Panc1 (cell line): Measurements from ENCODE around the gene PC. TPM values are rescaled to one million over a fixed set of nuclear protein-coding genes. Genes with fewer than 3 reads are reported as not detected.

Experiments
- ATAC-seq: fragments of 200-7000 bp; cut with Tn5 transposase; 2 replicates; pipeline ENCODE4 v1.9.1; 2020; ENCODE audit warnings: mild to moderate bottlenecking, moderate library complexity
- BruUV-seq: library from RNA; stranded (reverse); fragments of 400-500 nt; replicated peaks from 2 replicates; lab custom pipeline; 2021; lab: Mats Ljungman, UMichigan
- CTCF ChIA-PET: fragments of 300-600 bp; sonication (Branson Sonifier 250); formaldehyde crosslinking; loops from one replicate; lab custom pipeline; 2022; ENCODE audit warnings: antibody characterized with exemption; lab: Charles Lee
- POLR2A ChIA-PET: fragments of 300-600 bp; sonication (Branson Sonifier 250); formaldehyde crosslinking; loops from one replicate; lab custom pipeline; 2022; ENCODE audit warnings: antibody characterized with exemption; lab: Charles Lee
- DNase-seq: peaks from one replicate; pipeline ENCODE4 v3.0.0-alpha.2; 2010; ENCODE audit warnings: low read depth, low spot score
- H3K27ac ChIP-seq: 2 replicates; pipeline ENCODE4 v1.5.1; 2011; ENCODE audit warnings: mild to moderate bottlenecking, low read length, inconsistent platforms
- H3K27me3 ChIP-seq: fragments of 200-500 bp; sonication (Bioruptor generic); 2 replicates; pipeline ENCODE4 v1.6.0; 2014; ENCODE audit warnings: low read length, inconsistent platforms; ENCODE audit not compliant: control insufficient read depth, insufficient read depth
- H3K36me3 ChIP-seq: fragments of 200-500 bp; sonication (Bioruptor generic); 2 replicates; pipeline ENCODE4 v1.5.1; 2014; ENCODE audit warnings: inconsistent platforms, mild to moderate bottlenecking, low read length, moderate library complexity; ENCODE audit not compliant: control insufficient read depth, insufficient read depth
- H3K4me1 ChIP-seq: 2 replicates; pipeline ENCODE4 v1.5.1; 2011; ENCODE audit warnings: inconsistent platforms, mild to moderate bottlenecking, low read length, moderate library complexity; ENCODE audit not compliant: control insufficient read depth, insufficient read depth
- H3K4me3 ChIP-seq, 2 experiments: 2 replicates each; pipeline ENCODE4 v1.5.1; 2011 to 2012; ENCODE audit warnings: low read depth in 2 of 2, low read length in 2 of 2, mild to moderate bottlenecking in 2 of 2, inconsistent platforms in 1 of 2, moderate library complexity in 1 of 2
- H3K9me3 ChIP-seq: fragments of 200-500 bp; sonication (Bioruptor generic); 2 replicates; pipeline ENCODE4 v1.5.1; 2014; ENCODE audit warnings: low read depth, mild to moderate bottlenecking, inconsistent platforms, low read length, moderate library complexity; ENCODE audit not compliant: control insufficient read depth, insufficient read depth
- POLR2AphosphoS5 ChIP-seq: IDR thresholded peaks from 2 replicates; pipeline ENCODE4 v1.6.1; 2012; ENCODE audit warnings: mild to moderate bottlenecking, low read depth, low read length, moderate library complexity
- REST ChIP-seq, 2 experiments: IDR thresholded peaks; 2 replicates each; pipeline ENCODE4 v1.6.1; 2011 to 2012; ENCODE audit warnings: low read depth in 2 of 2, control low read depth in 1 of 2, low read length in 1 of 2, mild to moderate bottlenecking in 1 of 2, moderate library complexity in 1 of 2; ENCODE audit not compliant: insufficient read depth in 1 of 2
- SIN3A ChIP-seq: IDR thresholded peaks from 2 replicates; pipeline ENCODE4 v1.6.1; 2012; ENCODE audit warnings: low read depth, mild to moderate bottlenecking, low read length, moderate library complexity, borderline replicate concordance; ENCODE audit not compliant: insufficient read depth
- TCF7L2 ChIP-seq: IDR thresholded peaks from 2 replicates; pipeline ENCODE4 v1.6.1; 2011; ENCODE audit warnings: mild to moderate bottlenecking, low read depth, low read length, inconsistent platforms
- in situ Hi-C: cut with HindIII; loops from 2 replicates; pipeline ENCODE4 v1.10.0; 2016; ENCODE audit warnings: low sequenced_read_pairs, low pct_unique_long_range_greater_than_20kb
- intact Hi-C: fragments of 100-400 bp; cut with micrococcal nuclease; formaldehyde crosslinking; loops from one replicate; pipeline ENCODE4 v1.10.0; 2022; ENCODE audit not compliant: unreplicated experiment
- total RNA-seq: library from RNA; stranded (reverse); gene quantifications from one replicate; pipeline ENCODE4 v1.2.1, GENCODE V29; 2021; ENCODE audit not compliant: unreplicated experiment
- TF ChIP-seq, protein P1 (sequence below): fragments of 450-650 bp; IDR thresholded peaks from 2 replicates; pipeline ENCODE4 v1.5.1; 2017; ENCODE audit warnings: mild to moderate bottlenecking

Gene PC
- total RNA-seq, 1 experiment from 2014 or later: 12.8 TPM

GRCh38 chr11:66976028-66976467, 17.9 kb upstream of the PC start:
- DNase-seq (no peak), ATAC-seq (peak; percentile 13; the same call in 1 of the 2 replicates)
- no peak overlapping the region for H3K4me3 ChIP-seq
- H3K4me1 ChIP-seq: peaks cover 12% of the 10 kb centered on the region
- intact Hi-C loops (no loop called here), in situ Hi-C loops (no loop called here)
- TF ChIP-seq REST (IDR thresholded peaks at IDR 0.05; ENCODE audit: insufficient read depth in 1 of 2, low read depth in 2 of 2, low read length in 1 of 2) (no peak), POLR2AphosphoS5 (no peak), TCF7L2 (no peak), SIN3A (no peak)
- TF ChIP-seq, protein P1, sequence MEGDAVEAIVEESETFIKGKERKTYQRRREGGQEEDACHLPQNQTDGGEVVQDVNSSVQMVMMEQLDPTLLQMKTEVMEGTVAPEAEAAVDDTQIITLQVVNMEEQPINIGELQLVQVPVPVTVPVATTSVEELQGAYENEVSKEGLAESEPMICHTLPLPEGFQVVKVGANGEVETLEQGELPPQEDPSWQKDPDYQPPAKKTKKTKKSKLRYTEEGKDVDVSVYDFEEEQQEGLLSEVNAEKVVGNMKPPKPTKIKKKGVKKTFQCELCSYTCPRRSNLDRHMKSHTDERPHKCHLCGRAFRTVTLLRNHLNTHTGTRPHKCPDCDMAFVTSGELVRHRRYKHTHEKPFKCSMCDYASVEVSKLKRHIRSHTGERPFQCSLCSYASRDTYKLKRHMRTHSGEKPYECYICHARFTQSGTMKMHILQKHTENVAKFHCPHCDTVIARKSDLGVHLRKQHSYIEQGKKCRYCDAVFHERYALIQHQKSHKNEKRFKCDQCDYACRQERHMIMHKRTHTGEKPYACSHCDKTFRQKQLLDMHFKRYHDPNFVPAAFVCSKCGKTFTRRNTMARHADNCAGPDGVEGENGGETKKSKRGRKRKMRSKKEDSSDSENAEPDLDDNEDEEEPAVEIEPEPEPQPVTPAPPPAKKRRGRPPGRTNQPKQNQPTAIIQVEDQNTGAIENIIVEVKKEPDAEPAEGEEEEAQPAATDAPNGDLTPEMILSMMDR: no peak; the same call in 1 of the 2 replicates
- H3K9me3 ChIP-seq: no peaks in the 10 kb centered on the region; the same call in 1 of the 2 replicates
- BruUV-seq: no TSS peak
- no peak overlapping the region for H3K27ac ChIP-seq
- no peaks in the 10 kb centered on the region for H3K36me3 ChIP-seq
- H3K27me3 ChIP-seq: no peaks in the 10 kb centered on the region
- POLR2A ChIA-PET: no interaction called here
- CTCF ChIA-PET: interaction anchor here (0.5 to 1.6 kb wide), 7 partner anchors 11 to 340 kb away, joined by 3 to 7 read pairs (median 4); no protein-coding TSS in a partner anchor

DNA sequence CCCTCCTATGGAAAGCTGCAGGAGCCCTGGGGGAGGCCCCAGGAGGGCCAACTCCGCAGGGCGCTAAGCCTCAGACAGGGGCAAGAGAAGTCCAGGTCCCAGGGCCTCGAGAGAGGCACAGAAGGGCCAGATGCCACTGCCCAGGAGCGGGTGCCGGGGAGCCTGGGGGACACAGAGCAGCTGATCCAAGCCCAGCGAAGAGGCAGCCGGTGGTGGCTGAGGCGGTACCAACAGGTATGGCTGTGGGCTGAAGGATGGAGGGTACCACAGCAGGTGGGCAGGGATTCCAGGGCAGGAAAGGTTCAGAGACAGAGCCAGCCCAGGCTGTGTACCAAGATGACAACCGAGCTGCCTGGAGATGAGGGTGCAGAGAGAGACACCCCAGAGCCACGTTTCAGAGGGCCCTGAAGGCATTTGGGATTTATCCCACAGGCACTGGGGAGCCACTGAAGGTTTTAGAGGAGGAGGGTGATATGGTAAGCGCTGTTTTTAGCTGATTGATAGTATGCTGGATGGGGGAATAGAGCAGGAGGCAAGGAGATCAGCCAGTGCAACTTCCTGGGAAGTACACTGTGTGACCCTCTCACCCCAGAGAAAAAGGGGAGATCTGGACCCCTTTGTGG, 17.3 kb upstream of the PC start:
- Histone ChIP-seq H3K9me3 (no peaks in the 10 kb centered on the region; the same call in 1 of the 2 replicates), H3K27ac (no peak overlapping the region), H3K4me3 (no peak overlapping the region), H3K36me3 (no peaks in the 10 kb centered on the region), H3K4me1 (peaks cover 16% of the 10 kb centered on the region), H3K27me3 (no peaks in the 10 kb centered on the region)
- ATAC-seq (peak; percentile 54), DNase-seq (no peak)
- BruUV-seq: no TSS peak
- ChIA-PET POLR2A (no interaction called here), CTCF (interaction anchor here (0.6 to 1.6 kb wide), 4 partner anchors 10 to 110 kb away, joined by 3 to 6 read pairs (median 4); no protein-coding TSS in a partner anchor)
- intact Hi-C loops (no loop called here), in situ Hi-C loops (no loop called here)
- TF ChIP-seq REST (IDR thresholded peaks at IDR 0.05; ENCODE audit: insufficient read depth in 1 of 2, low read depth in 2 of 2, low read length in 1 of 2): no peak
- TF ChIP-seq POLR2AphosphoS5: no peak
- no peak for TF ChIP-seq SIN3A
- TF ChIP-seq TCF7L2: no peak
- TF ChIP-seq, protein P1: no peak
